ENCODE results near the gene NDUFB5. TPM values are rescaled to one million over a fixed set of nuclear protein-coding genes. Genes with fewer than 3 reads are reported as not detected.

NDUFB5 gene
- total RNA-seq, 2 donors from 2014 or later = 41.9 to 73.7 TPM

GRCh38 chr3:179671747-179672242, 67.2 kb downstream of the NDUFB5 start:
- no peak for DNase-seq
- Histone ChIP-seq H3K27me3 (no peaks in the 10 kb centered on the region), H3K4me3 (no peak overlapping the region), H3K4me1 (no peaks in the 10 kb centered on the region), H3K36me3 (replicated peaks in 1 of 2; ENCODE audit: insufficient read depth in 1 of 2, low read depth in 2 of 2) (no peaks in the 10 kb centered on the region), H3K9me3 (no peaks in the 10 kb centered on the region), H3K27ac (no peak overlapping the region)
- intact Hi-C loops (cut with DNase I) = no loop called here
- TF ChIP-seq CTCF (IDR thresholded peaks at IDR 0.05) (no peak), POLR2A (IDR thresholded peaks at IDR 0.05) (no peak)
- WGBS, 2 donors = 82 to 85% methylated on average over 15 of the region's 15 CpGs
- no peak for ATAC-seq

- intact Hi-C loops (cut with DNase I) = no loop called here
- ATAC-seq = no peak
- Histone ChIP-seq H3K27ac (no peak overlapping the region), H3K4me3 (no peak overlapping the region), H3K27me3 (no peaks in the 10 kb centered on the region), H3K9me3 (no peaks in the 10 kb centered on the region), H3K4me1 (no peaks in the 10 kb centered on the region), H3K36me3 (replicated peaks in 1 of 2; ENCODE audit: insufficient read depth in 1 of 2, low read depth in 2 of 2) (no peaks in the 10 kb centered on the region)
- DNase-seq = no peak
- TF ChIP-seq CTCF (IDR thresholded peaks at IDR 0.05) (no peak), POLR2A (IDR thresholded peaks at IDR 0.05) (no peak)
- 69 to 76% methylated on average over 4 of the region's 4 CpGs for WGBS, 2 donors
Measured at GRCh38 chr3:179672918-179673317, 68.3 kb downstream of the NDUFB5 start.

GRCh38 chr3:179673523-179673922, 68.9 kb downstream of the NDUFB5 start:
- TF ChIP-seq CTCF (IDR thresholded peaks at IDR 0.05) = no peak
- no peak for TF ChIP-seq POLR2A (IDR thresholded peaks at IDR 0.05)
- Histone ChIP-seq H3K9me3 (no peaks in the 10 kb centered on the region), H3K36me3 (replicated peaks in 1 of 2; ENCODE audit: insufficient read depth in 1 of 2, low read depth in 2 of 2) (no peaks in the 10 kb centered on the region), H3K4me3 (no peak overlapping the region), H3K27me3 (no peaks in the 10 kb centered on the region), H3K4me1 (no peaks in the 10 kb centered on the region), H3K27ac (no peak overlapping the region)
- DNase-seq (no peak), ATAC-seq (no peak)
- intact Hi-C loops (cut with DNase I) = no loop called here
- WGBS, 2 donors = 88 to 94% methylated on average over 8 of the region's 8 CpGs

- ATAC-seq = no peak
- intact Hi-C loops (cut with DNase I) = no loop called here
- DNase-seq = no peak
- Histone ChIP-seq H3K27ac (no peak overlapping the region), H3K9me3 (no peaks in the 10 kb centered on the region), H3K4me3 (no peak overlapping the region), H3K4me1 (no peaks in the 10 kb centered on the region), H3K36me3 (replicated peaks in 1 of 2; ENCODE audit: insufficient read depth in 1 of 2, low read depth in 2 of 2) (no peaks in the 10 kb centered on the region), H3K27me3 (no peaks in the 10 kb centered on the region)
- no peak for TF ChIP-seq CTCF (IDR thresholded peaks at IDR 0.05)
- no peak for TF ChIP-seq POLR2A (IDR thresholded peaks at IDR 0.05)
- WGBS, 2 donors = 94% methylated on average over 5 of the region's 5 CpGs
Measured at GRCh38 chr3:179676081-179676480, 71.5 kb downstream of the NDUFB5 start.

Small RNA genes lying within 50 kb of the gene (small RNA-seq; reads per million reads assigned to genes)
- gene AC090425.1 (not detected), gene RF01210 (not detected)

Other genes with a start within 250 kb of the NDUFB5 start
- 10 to 100 TPM in 1 of 2 donors, 1 to 10 TPM in 1; 7.3 to 20.4 TPM for gene GNB4, start 153.3 kb upstream of the NDUFB5 start, total RNA-seq
- 10 to 100 TPM; 23.1 to 25.2 TPM for gene ACTL6A, start 41.9 kb upstream of the NDUFB5 start, total RNA-seq
- 1 to 10 TPM; 5.3 to 8.6 TPM for gene MRPL47, start 156 bp upstream of the NDUFB5 start, total RNA-seq
- gene USP13, start 48.2 kb downstream of the NDUFB5 start, total RNA-seq = 1 to 10 TPM; 5.4 to 6.9 TPM